ENCODE results near the gene SEMA4C.
"Not testable (repeated sequence)": the region's sequence is repeated elsewhere in the genome, so short reads cannot be mapped to it uniquely, and the experiment has no call there.

The SEMA4C gene

GRCh38 chr2:96868555-96869280, 1.2 kb downstream of the SEMA4C start:
- Mint-ChIP-seq H3K9me3 (no peaks in the 10 kb centered on the region), H3K27ac (peak overlapping the region; percentile 80), H3K36me3 (ENCODE audit: low read depth) (peaks cover 21% of the 10 kb centered on the region), H3K4me3 (peak overlapping the region; percentile 85), H3K27me3 (ENCODE audit: low read depth) (peaks cover 11% of the 10 kb centered on the region), H3K4me1 (ENCODE audit: low read depth) (peaks cover 18% of the 10 kb centered on the region)
- DNase-seq (ENCODE audit: low spot score) = peak; percentile 77

GRCh38 chr2:96867756-96868554, 1.9 kb downstream of the SEMA4C start:
- no peak for DNase-seq (ENCODE audit: low spot score)
- Mint-ChIP-seq H3K4me3 (peak overlapping the region; percentile 85), H3K27ac (peak overlapping the region; percentile 80), H3K36me3 (ENCODE audit: low read depth) (peaks cover 26% of the 10 kb centered on the region), H3K9me3 (no peaks in the 10 kb centered on the region), H3K27me3 (ENCODE audit: low read depth) (peaks cover 11% of the 10 kb centered on the region), H3K4me1 (ENCODE audit: low read depth) (peaks cover 20% of the 10 kb centered on the region)

- no peaks in the 10 kb centered on the region for H3K9me3 Mint-ChIP-seq
- no peak for DNase-seq (ENCODE audit: low spot score)
- H3K27ac Mint-ChIP-seq = peak overlapping the region; percentile 76
- H3K4me3 Mint-ChIP-seq = peak overlapping the region; percentile 85
- H3K4me1 Mint-ChIP-seq (ENCODE audit: low read depth) = peaks cover 20% of the 10 kb centered on the region
- H3K27me3 Mint-ChIP-seq (ENCODE audit: low read depth) = peaks cover 11% of the 10 kb centered on the region
- H3K36me3 Mint-ChIP-seq (ENCODE audit: low read depth) = peaks cover 28% of the 10 kb centered on the region
Measured at GRCh38 chr2:96866986-96867755, 2.7 kb downstream of the SEMA4C start.

GRCh38 chr2:96866586-96866985, 3.3 kb downstream of the SEMA4C start:
- H3K36me3 Mint-ChIP-seq (ENCODE audit: low read depth) = peaks cover 29% of the 10 kb centered on the region
- H3K27me3 Mint-ChIP-seq (ENCODE audit: low read depth) = peaks cover 11% of the 10 kb centered on the region
- peak overlapping the region; percentile 55 for H3K4me3 Mint-ChIP-seq
- peaks cover 20% of the 10 kb centered on the region for H3K4me1 Mint-ChIP-seq (ENCODE audit: low read depth)
- no peak for DNase-seq (ENCODE audit: low spot score)
- H3K27ac Mint-ChIP-seq = peak overlapping the region; percentile 11
- no peaks in the 10 kb centered on the region for H3K9me3 Mint-ChIP-seq

- DNase-seq (ENCODE audit: low spot score) = no peak
- H3K9me3 Mint-ChIP-seq = no peaks in the 10 kb centered on the region
- H3K36me3 Mint-ChIP-seq (ENCODE audit: low read depth) = peaks cover 33% of the 10 kb centered on the region
- no peak overlapping the region for H3K4me3 Mint-ChIP-seq
- H3K4me1 Mint-ChIP-seq (ENCODE audit: low read depth) = peaks cover 17% of the 10 kb centered on the region
- no peak overlapping the region for H3K27ac Mint-ChIP-seq
- H3K27me3 Mint-ChIP-seq (ENCODE audit: low read depth) = peaks cover 8% of the 10 kb centered on the region
Measured at GRCh38 chr2:96866149-96866548, 3.7 kb downstream of the SEMA4C start.

- peaks cover 33% of the 10 kb centered on the region for H3K36me3 Mint-ChIP-seq (ENCODE audit: low read depth)
- DNase-seq (ENCODE audit: low spot score) = no peak
- peaks cover 3% of the 10 kb centered on the region for H3K27me3 Mint-ChIP-seq (ENCODE audit: low read depth)
- peak overlapping the region; percentile 15 for H3K4me3 Mint-ChIP-seq
- no peaks in the 10 kb centered on the region for H3K9me3 Mint-ChIP-seq
- H3K4me1 Mint-ChIP-seq (ENCODE audit: low read depth) = peaks cover 13% of the 10 kb centered on the region
- no peak overlapping the region for H3K27ac Mint-ChIP-seq
Measured at GRCh38 chr2:96865654-96866053, 4.2 kb downstream of the SEMA4C start.

- H3K27ac Mint-ChIP-seq = no peak overlapping the region
- no peaks in the 10 kb centered on the region for H3K9me3 Mint-ChIP-seq
- H3K27me3 Mint-ChIP-seq (ENCODE audit: low read depth) = no peaks in the 10 kb centered on the region
- peaks cover 15% of the 10 kb centered on the region for H3K4me1 Mint-ChIP-seq (ENCODE audit: low read depth)
- H3K36me3 Mint-ChIP-seq (ENCODE audit: low read depth) = peaks cover 37% of the 10 kb centered on the region
- H3K4me3 Mint-ChIP-seq = no peak overlapping the region
- no peak for DNase-seq (ENCODE audit: low spot score)
Measured at GRCh38 chr2:96864343-96865091, 5.4 kb downstream of the SEMA4C start.

GRCh38 chr2:96863575-96864342, 6.1 kb downstream of the SEMA4C start:
- Mint-ChIP-seq H3K27ac (no peak overlapping the region), H3K4me1 (ENCODE audit: low read depth) (peaks cover 22% of the 10 kb centered on the region), H3K36me3 (ENCODE audit: low read depth) (peaks cover 37% of the 10 kb centered on the region), H3K4me3 (no peak overlapping the region), H3K27me3 (ENCODE audit: low read depth) (no peaks in the 10 kb centered on the region), H3K9me3 (no peaks in the 10 kb centered on the region)
- no peak for DNase-seq (ENCODE audit: low spot score)

- peaks cover 22% of the 10 kb centered on the region for H3K4me1 Mint-ChIP-seq (ENCODE audit: low read depth)
- H3K27me3 Mint-ChIP-seq (ENCODE audit: low read depth); H3K4me3 Mint-ChIP-seq; DNase-seq (ENCODE audit: low spot score); H3K9me3 Mint-ChIP-seq: not testable (repeated sequence)
- H3K36me3 Mint-ChIP-seq (ENCODE audit: low read depth) = peaks cover 37% of the 10 kb centered on the region
- peak overlapping the region; percentile 50 for H3K27ac Mint-ChIP-seq
Measured at GRCh38 chr2:96863056-96863455, 6.8 kb downstream of the SEMA4C start.

- H3K4me1 Mint-ChIP-seq (ENCODE audit: low read depth) = peaks cover 22% of the 10 kb centered on the region
- no peak for DNase-seq (ENCODE audit: low spot score)
- H3K27ac Mint-ChIP-seq = no peak overlapping the region
- no peaks in the 10 kb centered on the region for H3K27me3 Mint-ChIP-seq (ENCODE audit: low read depth)
- H3K36me3 Mint-ChIP-seq (ENCODE audit: low read depth) = peaks cover 29% of the 10 kb centered on the region
- no peaks in the 10 kb centered on the region for H3K9me3 Mint-ChIP-seq
- no peak overlapping the region for H3K4me3 Mint-ChIP-seq
Measured at GRCh38 chr2:96861074-96861473, 8.8 kb downstream of the SEMA4C start.

GRCh38 chr2:96860065-96861029, 9.5 kb downstream of the SEMA4C start:
- no peaks in the 10 kb centered on the region for H3K9me3 Mint-ChIP-seq
- peaks cover 26% of the 10 kb centered on the region for H3K4me1 Mint-ChIP-seq (ENCODE audit: low read depth)
- H3K27me3 Mint-ChIP-seq (ENCODE audit: low read depth) = no peaks in the 10 kb centered on the region
- no peak overlapping the region for H3K4me3 Mint-ChIP-seq
- DNase-seq (ENCODE audit: low spot score) = no peak
- H3K27ac Mint-ChIP-seq = no peak overlapping the region
- peaks cover 23% of the 10 kb centered on the region for H3K36me3 Mint-ChIP-seq (ENCODE audit: low read depth)

GRCh38 chr2:96859681-96860064, 10.2 kb downstream of the SEMA4C start:
- H3K4me3 Mint-ChIP-seq = peak overlapping the region; percentile 82

More at GRCh38 chr2:96859681-96860064, 10.2 kb downstream of the SEMA4C start:
- Mint-ChIP-seq H3K36me3 (ENCODE audit: low read depth) (peaks cover 23% of the 10 kb centered on the region), H3K27ac (no peak overlapping the region), H3K9me3 (no peaks in the 10 kb centered on the region), H3K27me3 (ENCODE audit: low read depth) (no peaks in the 10 kb centered on the region), H3K4me1 (ENCODE audit: low read depth) (peaks cover 29% of the 10 kb centered on the region)
- DNase-seq (ENCODE audit: low spot score) = no peak
